Erythroblast (primary cell): ENCODE results near the gene RARB.

Experiments used
- GATA1 ChIP-seq: IDR thresholded peaks from 2 replicates; pipeline ENCODE4 v1.6.1; 2011; ENCODE audit warnings: low read depth, mild to moderate bottlenecking, control low read depth, low read length, moderate library complexity
- POLR2A ChIP-seq: IDR thresholded peaks from 2 replicates; pipeline ENCODE4 v1.6.1; 2011; ENCODE audit warnings: mild to moderate bottlenecking, low read length

GRCh38 chr3:25604107-25604805 lies 176.2 kb downstream of the RARB start:
- TF ChIP-seq POLR2A (no peak), GATA1 (no peak)
